ENCODE data around the gene PNLIPRP3.

PNLIPRP3 gene

GRCh38 chr10:116466715-116467422, 39.2 kb downstream of the PNLIPRP3 start:
- no peak for DNase-seq
- no peak for TF ChIP-seq GATA1 (IDR thresholded peaks at IDR 0.05; ENCODE audit: low read depth, low read length)
- no peak for TF ChIP-seq POLR2A (IDR thresholded peaks at IDR 0.05; ENCODE audit: low read length)

GRCh38 chr10:116469437-116469836, 41.8 kb downstream of the PNLIPRP3 start:
- no peak for DNase-seq
- TF ChIP-seq POLR2A (IDR thresholded peaks at IDR 0.05; ENCODE audit: low read length) (no peak), GATA1 (IDR thresholded peaks at IDR 0.05; ENCODE audit: low read depth, low read length) (no peak)

GRCh38 chr10:116470071-116470470, 42.4 kb downstream of the PNLIPRP3 start:
- DNase-seq = peak; percentile 8 to 41
- no peak for TF ChIP-seq POLR2A (IDR thresholded peaks at IDR 0.05; ENCODE audit: low read length)

- DNase-seq = peak in 1 of 2 experiments; percentile 7
- TF ChIP-seq POLR2A (IDR thresholded peaks at IDR 0.05; ENCODE audit: low read length) (no peak), GATA1 (IDR thresholded peaks at IDR 0.05; ENCODE audit: low read depth, low read length) (no peak)
Measured at GRCh38 chr10:116470768-116471415, 43.2 kb downstream of the PNLIPRP3 start.

- TF ChIP-seq GATA1 (IDR thresholded peaks at IDR 0.05; ENCODE audit: low read depth, low read length) (no peak), POLR2A (IDR thresholded peaks at IDR 0.05; ENCODE audit: low read length) (no peak)
- no peak for DNase-seq
Measured at GRCh38 chr10:116472891-116473290, 45.2 kb downstream of the PNLIPRP3 start.

GRCh38 chr10:116475866-116476265, 48.2 kb downstream of the PNLIPRP3 start:
- TF ChIP-seq POLR2A (IDR thresholded peaks at IDR 0.05; ENCODE audit: low read length) (no peak), GATA1 (IDR thresholded peaks at IDR 0.05; ENCODE audit: low read depth, low read length) (no peak)
- no peak for DNase-seq

- no peak for TF ChIP-seq POLR2A (IDR thresholded peaks at IDR 0.05; ENCODE audit: low read length)
- no peak for TF ChIP-seq GATA1 (IDR thresholded peaks at IDR 0.05; ENCODE audit: low read depth, low read length)
- DNase-seq = no peak
Measured at GRCh38 chr10:116476461-116476860, 48.8 kb downstream of the PNLIPRP3 start.

- no peak for DNase-seq
- no peak for TF ChIP-seq POLR2A (IDR thresholded peaks at IDR 0.05; ENCODE audit: low read length)
- TF ChIP-seq GATA1 (IDR thresholded peaks at IDR 0.05; ENCODE audit: low read depth, low read length) = no peak
Measured at GRCh38 chr10:116477986-116478664, 50.5 kb downstream of the PNLIPRP3 start.

GRCh38 chr10:116486770-116487448, 59.3 kb downstream of the PNLIPRP3 start:
- DNase-seq = no peak
- TF ChIP-seq POLR2A (IDR thresholded peaks at IDR 0.05; ENCODE audit: low read length) (no peak), GATA1 (IDR thresholded peaks at IDR 0.05; ENCODE audit: low read depth, low read length) (no peak)

- TF ChIP-seq GATA1 (IDR thresholded peaks at IDR 0.05; ENCODE audit: low read depth, low read length) (no peak), POLR2A (IDR thresholded peaks at IDR 0.05; ENCODE audit: low read length) (no peak)
- DNase-seq = no peak
Measured at GRCh38 chr10:116487522-116488430, 60.1 kb downstream of the PNLIPRP3 start.

- no peak for DNase-seq
- TF ChIP-seq GATA1 (IDR thresholded peaks at IDR 0.05; ENCODE audit: low read depth, low read length) = no peak
- TF ChIP-seq POLR2A (IDR thresholded peaks at IDR 0.05; ENCODE audit: low read length) = no peak
Measured at GRCh38 chr10:116489460-116489859, 61.8 kb downstream of the PNLIPRP3 start.

GRCh38 chr10:116490028-116490662, 62.5 kb downstream of the PNLIPRP3 start:
- TF ChIP-seq POLR2A (IDR thresholded peaks at IDR 0.05; ENCODE audit: low read length) = no peak
- no peak for TF ChIP-seq GATA1 (IDR thresholded peaks at IDR 0.05; ENCODE audit: low read depth, low read length)
- peak in 1 of 2 experiments; percentile 32 for DNase-seq

GRCh38 chr10:116504786-116505185, 77.1 kb downstream of the PNLIPRP3 start:
- DNase-seq = no peak
- TF ChIP-seq POLR2A (IDR thresholded peaks at IDR 0.05; ENCODE audit: low read length) = no peak
- no peak for TF ChIP-seq GATA1 (IDR thresholded peaks at IDR 0.05; ENCODE audit: low read depth, low read length)
